ENCODE data around the gene SMIM24.
"Not testable (repeated sequence)": the region's sequence is repeated elsewhere in the genome, so short reads cannot be mapped to it uniquely, and the experiment has no call there.

SMIM24 gene

DNA sequence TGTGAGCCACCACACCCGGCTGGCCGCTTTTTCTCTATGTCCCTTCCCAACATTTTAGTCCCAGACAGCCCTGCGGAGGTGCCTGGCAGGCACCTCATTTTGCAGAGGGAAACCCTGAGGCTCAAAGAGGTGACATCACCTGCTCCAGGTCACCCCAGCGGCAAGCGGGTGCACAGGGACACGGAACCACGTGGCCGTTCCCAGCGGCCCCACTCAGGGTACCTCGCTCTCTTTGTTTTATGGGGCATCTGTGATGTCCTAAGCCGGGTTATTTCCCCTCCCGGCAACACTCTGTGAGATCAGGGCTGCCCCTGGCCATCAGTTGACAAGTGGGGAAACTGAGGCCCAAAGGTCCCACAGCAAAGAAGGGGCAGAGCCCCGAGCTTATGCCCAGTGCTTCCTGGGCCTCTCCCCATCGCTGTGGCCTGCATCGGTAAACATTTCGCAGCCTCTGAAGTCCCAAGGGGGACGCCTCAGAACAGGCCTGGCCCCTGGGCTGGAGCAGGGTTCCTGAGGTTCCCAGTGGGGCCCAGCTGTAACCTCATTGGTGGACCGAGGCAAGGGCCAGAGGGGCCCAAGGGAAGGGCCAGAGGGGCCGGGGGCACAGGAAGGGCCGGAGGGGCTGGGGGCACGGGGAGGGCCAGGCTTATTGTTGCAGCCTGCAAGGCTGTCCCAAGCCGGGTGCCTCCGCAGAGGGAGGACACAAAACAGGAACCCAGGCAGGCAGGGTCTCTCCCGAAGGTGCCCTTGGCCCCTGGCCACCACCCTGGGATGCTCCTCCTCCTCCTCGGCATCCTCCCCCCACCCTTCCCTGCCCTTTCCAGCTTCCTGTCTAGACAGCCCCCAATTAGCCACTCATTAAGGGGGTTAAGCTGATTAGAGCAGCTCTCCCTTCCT, 39.0 kb downstream of the SMIM24 start:
- Mint-ChIP-seq H3K27ac (no peak overlapping the region), H3K9me3 (no peaks in the 10 kb centered on the region)
- CTCF ChIA-PET, result no interaction called here

DNA sequence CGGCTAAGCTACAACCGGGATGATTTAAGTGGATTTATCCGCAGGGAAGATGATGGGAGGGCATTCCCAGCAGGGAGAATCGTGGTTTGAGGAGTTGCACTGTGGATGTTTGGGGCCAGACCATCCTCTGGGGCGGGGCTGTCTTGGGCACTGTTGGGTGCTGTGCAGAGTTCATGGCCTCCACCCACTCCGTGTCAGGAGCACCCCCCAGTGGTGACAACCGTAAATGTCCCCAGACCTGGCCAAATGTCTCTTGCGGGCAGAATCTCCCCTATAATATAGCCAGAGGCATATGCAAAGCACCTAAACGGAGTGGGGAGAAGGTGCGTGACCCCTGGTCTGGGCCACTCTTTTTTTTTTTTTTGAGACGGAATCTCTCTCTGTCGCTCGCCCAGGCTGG, 40.2 kb downstream of the SMIM24 start:
- no peak overlapping the region for H3K4me3 Mint-ChIP-seq

More for the DNA sequence above, 39.0 kb downstream of the SMIM24 start:
- Mint-ChIP-seq H3K27me3 (no peaks in the 10 kb centered on the region), H3K36me3 (peaks cover 2% of the 10 kb centered on the region), H3K4me3 (no peak overlapping the region), H3K4me1 (peaks cover 10% of the 10 kb centered on the region)
- no peak for DNase-seq

DNA sequence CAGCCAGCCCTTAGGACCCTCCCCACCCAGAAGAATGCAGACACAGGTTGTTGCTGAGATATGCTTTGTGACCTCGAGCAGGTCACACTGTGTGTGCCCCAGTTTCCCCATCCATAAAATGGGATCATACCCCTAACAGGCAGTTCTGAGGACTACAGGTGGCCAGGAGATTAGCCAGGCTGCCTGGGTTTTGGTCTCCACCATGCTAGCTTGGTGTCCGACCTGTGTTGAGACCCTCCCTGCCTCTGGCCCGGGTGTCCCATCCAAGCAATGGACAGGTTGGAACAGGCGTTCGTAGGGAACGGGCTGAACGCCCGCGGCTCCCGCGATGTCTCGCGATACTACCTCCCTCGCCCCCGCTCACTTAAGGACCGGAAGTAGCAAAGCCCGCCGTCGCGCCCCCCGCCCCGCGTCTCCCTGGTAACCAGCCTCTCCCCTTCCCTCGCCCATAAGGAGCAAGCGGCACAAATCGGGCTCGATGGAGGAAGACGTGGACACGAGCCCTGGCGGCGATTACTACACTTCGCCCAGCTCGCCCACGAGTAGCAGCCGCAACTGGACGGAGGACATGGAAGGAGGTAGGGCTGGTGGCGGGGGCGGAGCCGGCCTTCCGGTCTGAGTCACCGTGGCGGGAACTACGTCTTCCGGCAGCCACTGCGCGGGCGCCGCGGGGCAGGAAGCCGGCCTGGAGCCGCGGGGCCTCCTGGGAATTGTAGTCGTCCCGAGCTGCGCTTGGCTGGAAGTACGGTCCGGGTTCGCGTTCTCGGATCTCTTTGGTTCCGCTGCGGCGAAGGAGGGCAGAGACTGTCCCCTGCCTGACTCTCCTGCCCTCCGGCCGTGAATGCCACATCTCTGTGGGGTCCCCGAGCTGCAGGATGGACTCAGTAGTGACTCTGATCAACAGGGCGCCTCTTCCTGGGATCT, 45.4 kb downstream of the SMIM24 start:
- Mint-ChIP-seq H3K9me3 (peaks cover 6% of the 10 kb centered on the region), H3K27ac (peak overlapping the region; percentile 95), H3K4me3 (peak overlapping the region; percentile 96), H3K27me3 (no peaks in the 10 kb centered on the region), H3K4me1 (peaks cover 17% of the 10 kb centered on the region), H3K36me3 (peaks cover 19% of the 10 kb centered on the region)
- CTCF ChIA-PET, result interaction anchor here (1.0 kb wide), 1 partner anchor 37 kb away, joined by 3 read pairs; no protein-coding TSS in a partner anchor
- peak; percentile 96 for DNase-seq

More for the DNA sequence above, 40.2 kb downstream of the SMIM24 start:
- Mint-ChIP-seq H3K4me1 (peaks cover 17% of the 10 kb centered on the region), H3K36me3 (peaks cover 6% of the 10 kb centered on the region), H3K27ac (no peak overlapping the region), H3K9me3 (no peaks in the 10 kb centered on the region), H3K27me3 (no peaks in the 10 kb centered on the region)
- peak; percentile 68 for DNase-seq
- CTCF ChIA-PET, result interaction anchor here (0.7 to 0.8 kb wide), 2 partner anchors 11 to 106 kb away, joined by 3 to 4 read pairs; no protein-coding TSS in a partner anchor

DNA sequence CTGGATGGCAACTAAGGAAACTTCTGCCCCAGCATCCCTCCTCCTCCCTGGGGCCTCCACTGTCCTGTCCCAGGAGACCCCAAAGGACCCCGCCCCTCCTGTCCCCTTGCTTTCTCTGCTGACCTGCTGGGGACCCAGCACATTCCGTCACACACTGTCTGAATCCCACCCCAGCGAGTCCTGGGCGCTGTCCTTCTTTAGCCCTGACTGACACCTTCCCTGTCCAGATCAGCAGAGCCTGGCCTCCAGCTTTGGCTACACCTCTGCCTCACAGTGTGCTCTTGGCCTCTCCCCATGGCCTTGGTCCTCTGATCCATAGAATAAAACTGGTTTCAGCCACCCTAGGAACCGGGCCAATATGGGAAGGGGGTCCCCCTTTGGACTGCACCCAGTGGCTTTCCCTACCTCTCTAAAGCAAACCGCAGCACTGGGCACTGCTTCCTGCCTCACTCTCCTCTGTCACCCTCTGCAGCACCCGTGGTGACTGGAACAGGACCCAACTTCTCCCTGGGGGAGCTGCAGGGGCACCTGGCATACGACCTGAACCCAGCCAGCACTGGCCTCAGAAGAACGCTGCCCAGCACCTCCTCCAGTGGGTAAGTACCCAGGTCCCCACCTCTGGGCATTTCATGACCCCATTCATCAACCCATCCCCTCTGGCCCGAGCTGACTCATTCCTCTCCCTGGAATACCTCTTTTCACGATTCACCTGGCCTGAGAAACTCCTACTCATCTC, 46.4 kb downstream of the SMIM24 start:
- Mint-ChIP-seq H3K36me3 (peaks cover 19% of the 10 kb centered on the region), H3K27me3 (no peaks in the 10 kb centered on the region), H3K4me1 (peaks cover 17% of the 10 kb centered on the region), H3K9me3 (peaks cover 6% of the 10 kb centered on the region), H3K27ac (peak overlapping the region; percentile 95), H3K4me3 (peak overlapping the region; percentile 96)
- CTCF ChIA-PET, result interaction anchor here (1.0 to 1.5 kb wide), 3 partner anchors 106 to 129 kb away, joined by 3 to 5 read pairs (median 4); no protein-coding TSS in a partner anchor
- DNase-seq, result no peak

DNA sequence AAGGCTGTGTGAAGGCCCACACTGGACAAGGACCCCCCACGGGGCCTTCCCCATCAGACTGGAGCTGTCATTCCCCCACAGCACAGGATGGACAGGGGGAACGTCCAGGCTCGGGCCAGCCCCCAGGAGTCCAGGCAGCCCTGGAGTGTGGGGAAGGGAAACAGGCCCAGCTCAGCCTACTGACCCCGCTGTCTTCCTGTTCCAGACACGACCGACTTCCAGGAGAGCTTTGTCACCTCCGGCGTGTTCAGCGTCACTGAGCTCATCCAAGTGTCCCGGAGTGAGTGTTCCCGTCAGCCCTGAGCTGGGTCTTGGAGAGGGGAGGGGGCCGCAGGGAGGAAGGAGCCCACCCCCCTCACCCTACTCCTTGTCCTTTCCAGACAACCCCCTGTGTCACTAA, 47.0 kb downstream of the SMIM24 start:
- no peak for DNase-seq
- H3K27ac Mint-ChIP-seq, result no peak overlapping the region
- peaks cover 17% of the 10 kb centered on the region for H3K4me1 Mint-ChIP-seq
- no peak overlapping the region for H3K4me3 Mint-ChIP-seq
- H3K9me3 Mint-ChIP-seq, result peaks cover 6% of the 10 kb centered on the region
- CTCF ChIA-PET, result interaction anchor here (1.0 to 1.5 kb wide), 3 partner anchors 105 to 129 kb away, joined by 3 to 5 read pairs (median 4); no protein-coding TSS in a partner anchor
- H3K36me3 Mint-ChIP-seq, result peaks cover 19% of the 10 kb centered on the region
- no peaks in the 10 kb centered on the region for H3K27me3 Mint-ChIP-seq

DNA sequence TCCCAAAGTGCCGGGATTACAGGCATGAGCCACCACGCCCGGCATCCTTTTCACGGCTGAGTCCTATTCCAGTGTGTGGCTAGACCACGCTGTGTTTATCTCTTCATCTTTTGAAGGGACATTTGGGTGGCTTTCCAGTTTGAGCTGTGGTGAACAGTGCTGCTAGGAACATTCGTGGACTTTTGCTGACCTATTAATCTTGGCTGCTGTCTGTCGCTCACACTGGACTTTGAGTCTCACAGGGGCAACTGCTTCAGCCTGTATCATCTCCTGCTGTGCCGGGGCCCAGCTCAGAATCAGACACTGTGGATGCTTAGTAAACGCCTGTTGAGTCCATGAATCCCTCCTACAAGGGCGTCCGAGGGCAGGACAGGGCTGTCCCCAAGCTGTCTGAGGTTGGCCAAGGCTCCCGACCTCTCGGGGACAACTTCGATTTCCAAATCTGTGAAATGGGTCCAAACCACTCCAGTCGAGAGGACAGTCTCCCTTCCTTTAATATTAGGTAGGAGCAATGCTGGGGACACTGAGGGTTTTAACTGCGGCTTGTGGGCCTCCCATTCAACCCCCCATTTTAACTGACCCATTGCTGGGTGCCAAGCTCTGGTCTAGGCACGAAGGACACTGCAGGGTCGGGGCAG, 48.4 kb downstream of the SMIM24 start:
- no peak for DNase-seq
- Mint-ChIP-seq H3K27me3 (no peaks in the 10 kb centered on the region), H3K9me3 (peaks cover 8% of the 10 kb centered on the region), H3K4me1 (peaks cover 17% of the 10 kb centered on the region), H3K36me3 (peaks cover 17% of the 10 kb centered on the region), H3K4me3 (no peak overlapping the region), H3K27ac (no peak overlapping the region)
- CTCF ChIA-PET, result interaction anchor here (0.5 to 4.0 kb wide), 4 partner anchors 11 to 539 kb away, joined by 4 to 49 read pairs (median 6); no protein-coding TSS in a partner anchor

DNA sequence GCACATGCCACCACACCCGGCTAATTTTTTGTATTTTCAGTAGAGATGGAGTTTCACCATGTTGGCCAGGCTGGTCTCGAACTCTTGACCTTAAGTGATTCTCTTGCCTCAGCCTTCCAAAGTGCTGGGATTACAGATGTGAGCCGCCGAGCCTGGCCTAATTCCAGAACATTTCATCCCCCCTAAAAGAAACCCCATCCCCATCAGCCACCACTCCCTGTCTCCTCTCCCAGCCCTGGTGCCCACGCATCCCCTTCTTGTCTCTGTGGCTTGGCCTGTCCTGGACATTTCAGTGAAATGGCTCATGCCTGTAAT, 50.0 kb downstream of the SMIM24 start:
- peaks cover 12% of the 10 kb centered on the region for H3K4me1 Mint-ChIP-seq
- not testable (repeated sequence) for H3K4me3 Mint-ChIP-seq, H3K9me3 Mint-ChIP-seq, H3K27me3 Mint-ChIP-seq, DNase-seq, H3K27ac Mint-ChIP-seq
- H3K36me3 Mint-ChIP-seq, result peaks cover 15% of the 10 kb centered on the region
- CTCF ChIA-PET, result interaction anchor here (1.0 to 4.0 kb wide), 10 partner anchors 8 to 125 kb away, joined by 3 to 49 read pairs (median 7); no protein-coding TSS in a partner anchor

DNA sequence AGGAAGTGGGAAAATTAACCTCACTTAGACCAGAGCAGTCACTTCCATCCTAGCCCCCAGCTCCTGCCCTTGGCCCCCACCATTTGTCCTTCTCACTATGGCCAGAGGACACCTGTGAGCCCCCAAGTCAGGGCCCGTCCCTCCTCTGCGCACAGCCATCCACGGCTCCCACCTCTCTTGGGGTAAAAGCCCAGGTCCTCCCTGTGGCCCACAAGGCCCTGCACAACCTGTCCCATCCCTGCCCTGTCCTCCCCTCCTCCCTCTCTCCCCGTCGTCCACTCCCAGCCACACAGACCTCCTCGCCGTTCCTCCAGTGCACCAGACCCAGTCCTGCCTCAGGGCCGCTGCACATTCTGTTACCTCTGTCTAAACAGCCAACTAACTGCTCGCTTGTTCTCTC, 53.9 kb downstream of the SMIM24 start:
- Mint-ChIP-seq H3K4me3 (no peak overlapping the region), H3K27me3 (no peaks in the 10 kb centered on the region), H3K36me3 (no peaks in the 10 kb centered on the region), H3K9me3 (peaks cover 2% of the 10 kb centered on the region), H3K4me1 (no peaks in the 10 kb centered on the region), H3K27ac (no peak overlapping the region)
- CTCF ChIA-PET, result interaction anchor here (0.9 to 1.7 kb wide), 2 partner anchors 88 to 98 kb away, joined by 3 to 5 read pairs; no protein-coding TSS in a partner anchor
- no peak for DNase-seq
